GM06990 (cell line): ENCODE measurements around the gene BAIAP2L1.
"Not testable (repeated sequence)": the region's sequence is repeated elsewhere in the genome, so short reads cannot be mapped to it uniquely, and the experiment has no call there.

Experiments used
- DNase-seq: peaks from one replicate; pipeline ENCODE4 v3.0.0-alpha.2; 2011; ENCODE audit not compliant: insufficient read length; ENCODE audit errors: extremely low read depth
- H3K27me3 ChIP-seq: replicated peaks from 2 replicates; pipeline ENCODE4 v1.6.0; 2011; ENCODE audit warnings: low read length; ENCODE audit not compliant: control insufficient read depth, insufficient read depth
- H3K36me3 ChIP-seq: 2 replicates; pipeline ENCODE4 v1.5.1; 2011; ENCODE audit warnings: low read length; ENCODE audit not compliant: control insufficient read depth, insufficient read depth
- H3K4me3 ChIP-seq: replicated peaks from 2 replicates; pipeline ENCODE4 v1.5.1; 2011; ENCODE audit warnings: low read depth, mild to moderate bottlenecking, control low read depth, low read length
- TF ChIP-seq, protein P1 (sequence below): IDR thresholded peaks from 2 replicates; pipeline ENCODE4 v1.5.1; 2011; ENCODE audit warnings: low read length, control low read depth, mild to moderate bottlenecking, inconsistent platforms; ENCODE audit not compliant: insufficient read depth, poor library complexity, severe bottlenecking

BAIAP2L1 gene

DNA sequence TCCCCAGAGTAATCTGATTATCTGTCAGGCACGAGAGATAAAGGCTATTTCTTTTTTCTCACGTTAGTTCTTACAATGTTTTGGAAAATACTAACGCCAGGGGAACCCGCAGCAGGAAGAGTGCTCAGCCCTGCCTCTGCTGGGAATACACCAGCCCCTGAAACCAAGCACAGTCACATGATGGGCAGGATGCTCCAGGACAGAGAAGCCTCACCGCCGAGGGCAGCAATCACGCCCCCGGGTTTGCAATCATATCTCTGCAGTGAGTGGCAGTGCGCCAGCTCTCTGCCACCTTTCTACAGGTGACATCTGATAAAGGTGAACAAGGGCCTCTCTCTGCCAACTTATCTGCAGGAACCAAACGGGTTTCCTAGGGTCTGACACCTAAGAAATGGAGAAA, 79.6 kb downstream of the BAIAP2L1 start:
- no peak for DNase-seq
- H3K4me3 ChIP-seq: no peak overlapping the region
- H3K27me3 ChIP-seq: no peaks in the 10 kb centered on the region
- TF ChIP-seq, protein P1, sequence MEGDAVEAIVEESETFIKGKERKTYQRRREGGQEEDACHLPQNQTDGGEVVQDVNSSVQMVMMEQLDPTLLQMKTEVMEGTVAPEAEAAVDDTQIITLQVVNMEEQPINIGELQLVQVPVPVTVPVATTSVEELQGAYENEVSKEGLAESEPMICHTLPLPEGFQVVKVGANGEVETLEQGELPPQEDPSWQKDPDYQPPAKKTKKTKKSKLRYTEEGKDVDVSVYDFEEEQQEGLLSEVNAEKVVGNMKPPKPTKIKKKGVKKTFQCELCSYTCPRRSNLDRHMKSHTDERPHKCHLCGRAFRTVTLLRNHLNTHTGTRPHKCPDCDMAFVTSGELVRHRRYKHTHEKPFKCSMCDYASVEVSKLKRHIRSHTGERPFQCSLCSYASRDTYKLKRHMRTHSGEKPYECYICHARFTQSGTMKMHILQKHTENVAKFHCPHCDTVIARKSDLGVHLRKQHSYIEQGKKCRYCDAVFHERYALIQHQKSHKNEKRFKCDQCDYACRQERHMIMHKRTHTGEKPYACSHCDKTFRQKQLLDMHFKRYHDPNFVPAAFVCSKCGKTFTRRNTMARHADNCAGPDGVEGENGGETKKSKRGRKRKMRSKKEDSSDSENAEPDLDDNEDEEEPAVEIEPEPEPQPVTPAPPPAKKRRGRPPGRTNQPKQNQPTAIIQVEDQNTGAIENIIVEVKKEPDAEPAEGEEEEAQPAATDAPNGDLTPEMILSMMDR: no peak
- peaks cover 16% of the 10 kb centered on the region for H3K36me3 ChIP-seq

DNA sequence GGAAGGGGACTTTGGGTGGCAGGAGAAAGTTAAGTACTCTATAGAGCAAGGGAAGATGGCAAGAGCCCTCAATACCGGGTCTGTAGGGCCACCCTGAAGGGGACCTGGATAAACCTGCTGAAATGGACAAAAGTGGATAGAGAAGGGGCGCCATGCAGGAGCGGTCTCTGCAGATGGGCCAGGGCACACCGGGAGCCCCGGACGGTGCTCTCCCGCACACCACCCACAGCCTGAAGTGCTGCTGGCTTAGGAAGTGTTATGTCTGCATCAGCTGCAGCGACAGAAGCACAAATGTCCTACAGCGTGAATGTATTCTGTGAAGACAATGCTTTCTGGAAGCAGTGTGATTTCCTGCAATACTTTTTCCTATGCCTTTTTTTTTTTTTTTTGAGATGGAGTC, 81.7 kb downstream of the BAIAP2L1 start:
- TF ChIP-seq, protein P1: no peak
- Histone ChIP-seq H3K4me3 (no peak overlapping the region), H3K36me3 (peaks cover 15% of the 10 kb centered on the region), H3K27me3 (no peaks in the 10 kb centered on the region)
- no peak for DNase-seq

DNA sequence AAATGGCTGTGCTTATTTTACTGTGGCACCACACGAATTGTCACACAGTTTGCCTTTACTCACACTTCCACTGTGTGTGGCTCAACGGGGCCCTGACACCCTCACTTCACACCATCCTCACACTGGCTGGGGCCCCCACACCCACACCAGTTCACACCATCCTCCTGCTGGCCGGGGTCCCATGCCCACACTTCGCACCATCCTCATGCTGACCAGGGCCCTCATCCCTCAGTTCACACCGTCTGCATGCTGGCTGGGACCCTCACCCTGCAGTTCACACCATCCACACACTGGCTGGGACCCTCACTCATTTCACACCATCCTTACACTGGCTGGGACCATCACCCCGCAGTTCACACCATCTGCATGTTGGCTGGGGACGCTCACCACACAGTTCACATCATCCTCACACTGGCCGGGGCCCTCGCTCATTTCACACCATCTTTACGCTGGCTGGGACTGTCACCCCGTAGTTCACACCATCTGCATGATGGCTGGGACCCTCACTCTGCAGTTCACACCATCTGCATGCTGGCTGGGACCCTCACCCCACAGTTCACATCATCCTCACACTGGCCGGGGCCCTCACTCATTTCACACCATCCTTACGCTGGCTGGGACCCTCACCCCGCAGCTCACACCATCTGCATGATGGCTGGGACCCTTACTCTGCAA, 83.4 kb downstream of the BAIAP2L1 start:
- H3K27me3 ChIP-seq: no peaks in the 10 kb centered on the region
- H3K4me3 ChIP-seq: no peak overlapping the region
- TF ChIP-seq, protein P1: no peak
- DNase-seq: no peak
- H3K36me3 ChIP-seq: peaks cover 16% of the 10 kb centered on the region

DNA sequence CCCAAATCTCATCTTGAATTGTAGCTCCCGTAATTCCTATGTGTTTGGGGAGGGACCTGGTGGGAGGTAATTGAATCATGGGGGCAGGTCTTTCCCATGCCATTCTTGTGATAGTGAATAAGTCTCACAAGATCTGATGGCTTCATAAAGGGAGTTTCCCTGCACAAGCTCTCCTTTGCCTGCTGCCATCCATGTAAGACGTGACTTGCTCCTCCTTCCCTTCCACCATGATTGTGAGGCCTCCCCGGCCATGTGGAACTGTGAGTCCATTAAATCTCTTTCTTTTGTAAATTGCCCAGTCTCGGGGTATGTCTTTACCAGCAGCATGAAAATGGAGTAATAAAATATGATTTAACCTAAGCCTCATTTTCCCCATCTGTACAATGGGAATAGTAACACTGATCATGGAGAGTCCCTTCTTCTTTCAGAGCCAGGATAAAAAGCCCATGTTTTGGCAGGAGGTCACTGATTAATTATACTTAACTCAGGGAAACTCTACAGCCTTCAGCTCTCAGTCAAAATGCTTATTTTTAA, 84.8 kb downstream of the BAIAP2L1 start:
- not testable (repeated sequence) for H3K4me3 ChIP-seq, H3K27me3 ChIP-seq, DNase-seq
- peaks cover 20% of the 10 kb centered on the region for H3K36me3 ChIP-seq

DNA sequence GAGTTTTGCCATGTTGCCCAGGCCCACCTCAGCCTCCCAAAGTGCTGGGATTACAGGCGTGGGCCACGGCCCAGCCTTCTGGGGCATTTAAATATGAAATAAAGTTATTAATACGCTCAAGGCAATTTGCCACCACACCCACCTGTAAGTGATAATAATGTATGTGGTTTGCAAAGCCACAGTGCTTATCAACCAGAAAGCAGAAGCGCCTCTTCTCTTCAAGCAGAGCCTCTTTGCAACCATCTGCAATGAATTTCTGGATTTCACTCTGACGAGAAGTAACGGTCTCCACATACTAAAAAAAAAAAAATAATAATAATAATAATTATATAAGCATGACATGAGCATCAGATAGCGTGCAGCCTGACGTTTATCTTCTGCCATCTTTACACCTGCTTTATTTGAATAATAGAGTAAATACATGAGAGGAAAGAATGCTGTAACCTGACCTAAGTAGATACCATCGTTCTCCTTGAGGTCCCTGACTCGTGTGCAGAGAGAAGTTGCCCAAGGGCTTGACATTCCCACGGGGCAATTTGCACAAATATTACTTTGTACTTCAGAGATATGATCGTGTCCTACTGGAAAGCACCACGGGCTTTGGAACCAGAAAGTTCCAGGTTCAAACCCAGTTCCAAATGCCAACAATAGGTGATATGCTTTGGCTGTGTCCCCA, 85.4 kb downstream of the BAIAP2L1 start:
- peaks cover 22% of the 10 kb centered on the region for H3K36me3 ChIP-seq
- peak; percentile 69 for DNase-seq
- no peak overlapping the region for H3K4me3 ChIP-seq
- TF ChIP-seq, protein P1: no peak
- H3K27me3 ChIP-seq: no peaks in the 10 kb centered on the region

DNA sequence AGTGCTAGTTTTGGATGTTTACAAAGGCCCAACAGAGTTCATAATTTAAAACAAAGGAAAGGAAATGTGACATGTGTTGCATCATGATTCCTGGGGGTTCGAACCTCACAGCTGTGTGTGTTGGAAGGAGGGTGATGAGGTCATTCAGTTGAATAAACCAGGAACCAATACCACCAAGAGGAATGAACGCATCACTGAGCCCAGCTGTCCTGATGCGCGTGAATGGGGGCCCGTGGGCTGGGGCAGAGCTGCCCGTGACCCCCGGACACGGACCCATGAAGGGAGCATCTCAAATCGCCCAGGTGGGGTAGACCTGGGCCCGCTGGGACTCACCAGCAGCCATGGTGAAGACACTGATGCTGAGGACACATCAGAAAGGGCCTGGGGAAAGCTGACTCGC, 86.4 kb downstream of the BAIAP2L1 start:
- TF ChIP-seq, protein P1: no peak
- no peaks in the 10 kb centered on the region for H3K27me3 ChIP-seq
- no peak overlapping the region for H3K4me3 ChIP-seq
- peak; percentile 81 for DNase-seq
- H3K36me3 ChIP-seq: peaks cover 24% of the 10 kb centered on the region
